IPS-11a (cell line): ENCODE data around the gene CALHM3.
"Not testable (repeated sequence)": the region's sequence is repeated elsewhere in the genome, so short reads cannot be mapped to it uniquely, and the experiment has no call there.

ENCODE experiments used
- H3K4me3 ChIP-seq: one replicate; pipeline ENCODE4 v1.5.1; 2013; ENCODE audit warnings: low read depth, low read length, control low read depth

Gene CALHM3

DNA sequence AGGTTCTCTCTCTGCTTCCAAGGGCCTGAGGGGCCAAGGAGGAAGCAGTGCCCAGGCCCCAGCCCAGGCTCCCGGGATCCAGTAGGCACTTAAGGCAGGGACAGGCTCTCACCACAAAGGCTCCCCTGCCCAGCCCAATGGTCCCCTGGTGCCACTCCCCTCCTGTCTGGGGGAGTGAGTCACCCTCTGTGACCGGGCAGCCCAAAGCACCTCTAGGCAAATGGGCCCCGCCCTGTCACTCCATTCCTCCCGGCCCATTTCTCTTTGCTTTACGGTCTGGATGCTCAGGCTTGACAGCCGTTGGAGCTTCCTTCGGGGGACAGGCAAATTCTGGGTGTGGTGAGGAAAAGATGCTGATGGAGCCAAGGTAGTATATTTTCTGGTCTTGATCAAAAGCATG is at the start of gene CALHM3:
CALHM3 (minus strand) TSS at position 106 of the 400 bp plus-strand sequence. CDS start 208 bp downstream, outside the sequence.
- no peak within 1 kb of the TSS for H3K4me3 ChIP-seq

- no peak overlapping the region for H3K4me3 ChIP-seq
Observed at GRCh38 chr10:103528549-103528948, 49.5 kb upstream of the CALHM3 start.

DNA sequence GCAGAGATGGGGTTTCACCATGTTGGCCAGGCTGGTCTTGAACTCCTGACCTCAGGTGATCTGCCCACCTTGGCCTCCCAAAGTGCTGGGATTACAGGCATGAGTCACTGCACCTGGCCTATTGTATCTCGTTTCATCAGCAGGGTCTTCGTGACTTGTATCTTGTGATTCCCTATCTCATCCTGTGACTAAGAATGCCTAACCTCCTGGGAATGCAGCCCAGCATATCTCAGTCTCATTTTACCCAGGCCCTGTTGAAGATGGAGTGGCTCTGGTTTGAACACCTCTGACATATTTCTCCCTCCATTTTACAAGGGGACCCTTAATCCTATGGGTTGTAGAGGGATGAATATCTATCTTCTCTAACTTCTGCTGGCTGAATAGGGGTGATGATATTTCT is 48.4 kb upstream of the CALHM3 start:
- H3K4me3 ChIP-seq = not testable (repeated sequence)

GRCh38 chr10:103525901-103526300 is 46.9 kb upstream of the CALHM3 start:
- no peak overlapping the region for H3K4me3 ChIP-seq

GRCh38 chr10:103523683-103524082 is 44.6 kb upstream of the CALHM3 start:
- H3K4me3 ChIP-seq = no peak overlapping the region

DNA sequence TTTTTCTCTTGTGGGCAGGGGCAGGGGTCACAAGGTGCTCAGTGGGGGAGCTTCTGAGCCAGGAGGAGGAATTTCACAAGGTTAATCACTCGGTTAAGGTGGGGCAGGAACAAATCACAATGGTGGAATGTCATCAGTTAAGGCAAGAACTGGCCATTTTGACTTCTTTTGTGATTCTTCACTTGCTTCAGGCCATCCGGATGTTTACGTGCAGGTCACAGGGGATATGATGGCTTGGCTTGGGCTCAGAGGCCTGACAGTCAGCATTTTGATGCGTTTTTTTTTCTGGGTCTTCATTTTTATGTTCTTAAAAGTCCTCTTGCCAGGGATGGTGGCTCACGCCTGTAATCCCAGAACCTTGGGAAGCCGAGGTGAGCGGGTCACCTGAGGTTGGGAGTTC is 43.0 kb upstream of the CALHM3 start:
- H3K4me3 ChIP-seq = not testable (repeated sequence)

GRCh38 chr10:103519798-103520197 is 40.8 kb upstream of the CALHM3 start:
- H3K4me3 ChIP-seq = no peak overlapping the region

DNA sequence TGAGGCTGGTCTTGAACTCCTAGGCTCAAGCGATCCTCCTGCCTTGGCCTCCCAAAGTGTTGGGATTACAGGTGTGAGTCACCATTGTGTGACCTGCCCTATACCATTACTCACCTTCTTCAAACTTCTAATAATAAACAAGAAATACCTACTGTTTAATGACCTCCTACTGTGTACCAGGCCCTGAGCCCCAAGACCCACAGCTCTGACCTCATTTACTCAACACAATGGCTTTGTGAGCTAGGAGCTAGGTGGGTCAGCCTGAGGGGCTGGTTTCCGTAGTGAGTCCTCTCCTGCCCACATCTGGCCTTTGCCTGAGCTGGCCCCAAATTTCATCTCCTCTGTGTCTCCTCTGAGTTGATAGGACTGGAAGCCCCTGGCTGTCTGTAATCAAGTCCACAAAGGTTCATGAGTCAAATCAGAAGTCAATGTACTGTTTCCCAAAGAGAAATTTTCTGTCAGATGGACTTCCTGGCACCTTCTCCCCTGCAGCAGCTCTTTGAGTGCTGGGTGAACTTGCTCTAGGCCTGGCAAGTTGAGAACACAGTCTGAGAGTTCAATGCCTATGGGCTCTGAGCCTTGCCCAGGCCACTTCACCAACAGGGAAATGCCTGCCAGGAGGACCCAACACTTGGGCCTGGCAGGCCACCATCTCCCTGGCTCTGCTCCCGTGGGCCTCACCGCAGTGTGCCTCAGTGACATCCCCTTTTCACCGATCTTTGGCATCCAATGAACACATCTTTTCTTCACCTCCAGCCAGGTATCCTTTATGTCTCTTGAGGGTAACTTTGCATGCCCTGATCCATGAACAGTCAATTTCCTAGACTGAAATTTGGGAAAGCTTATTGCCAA is 38.4 kb upstream of the CALHM3 start:
- H3K4me3 ChIP-seq = no peak overlapping the region

DNA sequence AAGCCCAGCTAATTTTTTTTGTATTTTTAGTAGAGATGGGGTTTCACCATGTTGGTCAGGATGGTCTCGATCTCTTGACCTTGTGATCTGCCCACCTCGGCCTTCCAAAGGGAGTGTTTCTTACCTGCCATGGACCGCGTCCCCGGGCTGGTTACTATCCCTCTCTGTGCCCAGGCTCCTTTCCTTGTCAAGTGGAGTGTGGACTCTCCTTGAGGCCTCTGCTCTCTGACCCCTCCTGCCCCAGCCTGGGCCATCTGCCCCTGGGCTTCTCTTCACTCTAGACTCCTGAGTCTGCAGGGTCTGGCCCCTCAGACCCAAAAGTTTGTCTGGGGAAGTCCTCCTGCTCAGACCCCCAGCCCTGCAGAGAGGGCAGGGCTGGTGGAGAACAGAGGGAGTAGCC is 35.2 kb upstream of the CALHM3 start:
- H3K4me3 ChIP-seq = no peak overlapping the region

- H3K4me3 ChIP-seq = no peak overlapping the region
Observed at GRCh38 chr10:103513380-103514060, 34.5 kb upstream of the CALHM3 start.

DNA sequence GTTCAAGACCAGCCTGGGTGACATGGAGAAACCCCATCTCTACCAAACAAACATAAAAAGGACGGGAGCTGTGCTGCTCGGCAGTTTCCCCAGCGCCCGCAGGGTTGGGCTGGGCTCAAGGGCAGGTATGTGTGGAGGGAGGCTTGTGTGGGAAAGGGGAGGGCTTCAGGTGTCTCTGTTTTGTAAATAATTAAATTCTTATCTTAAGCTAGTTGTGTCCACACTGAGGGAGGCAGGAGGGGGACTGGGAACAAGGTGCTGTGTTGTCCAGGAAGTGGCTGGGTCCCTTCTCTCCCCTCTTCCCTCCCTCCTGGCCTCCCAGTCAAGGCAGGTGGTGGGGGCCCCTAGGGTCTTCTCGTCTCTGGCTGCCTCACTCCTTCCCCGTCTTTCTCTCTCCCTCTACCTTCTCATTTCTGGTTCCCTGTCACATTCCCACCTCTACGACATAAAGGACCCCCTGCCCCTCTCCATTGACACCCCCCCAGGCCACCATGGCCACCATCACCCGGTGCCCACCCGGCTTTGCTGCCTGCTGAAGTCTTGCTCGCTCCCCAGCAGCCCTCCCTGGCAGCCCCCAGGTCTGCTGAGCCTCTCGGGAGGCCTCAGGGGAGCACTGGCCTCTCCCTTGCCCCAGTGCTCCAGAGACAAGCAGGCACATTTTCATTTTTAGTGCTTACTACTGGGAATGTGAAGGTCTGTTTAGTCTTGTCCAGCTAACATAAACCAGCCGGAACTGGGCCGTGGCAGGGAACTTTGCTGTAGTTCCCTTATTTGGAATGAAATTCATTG is 33.7 kb upstream of the CALHM3 start:
- no peak overlapping the region for H3K4me3 ChIP-seq

- H3K4me3 ChIP-seq = no peak overlapping the region
Observed at GRCh38 chr10:103512166-103512565, 33.1 kb upstream of the CALHM3 start.

DNA sequence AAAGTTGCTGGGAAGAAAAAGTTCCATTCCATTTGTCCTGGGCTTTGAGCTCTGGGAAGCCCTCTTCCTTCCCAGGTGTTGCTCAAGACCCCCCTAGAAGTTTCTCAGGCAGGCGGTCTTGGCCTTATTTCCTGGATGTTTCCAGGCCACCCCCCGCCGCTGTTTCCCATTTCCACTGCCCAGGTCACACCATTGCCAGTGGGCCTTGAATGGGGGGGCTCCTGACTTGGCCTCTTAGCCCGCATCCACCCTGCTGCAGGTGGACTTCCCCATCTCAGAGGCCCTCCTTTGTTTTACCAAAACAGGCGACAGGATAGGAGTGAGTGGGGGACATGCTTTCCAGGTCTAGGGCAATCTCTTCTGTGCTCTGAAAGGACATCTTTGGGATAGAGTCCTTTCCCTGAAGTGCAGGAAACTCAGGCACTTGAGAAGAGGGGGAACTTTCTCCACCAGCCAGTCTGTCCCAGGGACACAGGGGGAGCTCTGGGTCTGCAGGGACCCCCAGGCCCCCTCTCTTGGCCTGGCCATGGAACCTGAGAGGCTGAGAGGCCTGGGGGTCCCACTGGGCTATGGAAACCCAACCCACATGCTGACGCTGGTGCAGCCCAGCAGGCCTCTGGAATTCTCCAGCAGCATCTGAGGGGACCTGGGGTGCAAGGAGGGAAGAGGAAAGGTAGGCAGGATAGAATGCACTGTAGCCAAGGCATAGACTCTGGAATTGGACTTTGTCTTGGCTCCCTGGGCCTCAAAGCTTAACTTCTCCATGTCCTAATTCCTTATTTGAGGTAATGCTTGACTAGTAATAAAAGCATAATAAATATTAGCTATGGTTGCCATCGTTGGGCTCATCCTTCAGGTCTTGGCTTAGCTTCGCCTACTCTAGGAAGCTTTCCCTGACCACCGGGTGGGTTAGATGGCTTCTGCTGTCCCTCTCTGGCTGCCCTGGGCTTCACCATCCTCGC is 32.0 kb upstream of the CALHM3 start:
- no peak overlapping the region for H3K4me3 ChIP-seq

- H3K4me3 ChIP-seq = no peak overlapping the region
Observed at GRCh38 chr10:103510046-103510685, 31.1 kb upstream of the CALHM3 start.

- H3K4me3 ChIP-seq = no peak overlapping the region
Observed at GRCh38 chr10:103507235-103508191, 28.5 kb upstream of the CALHM3 start.

GRCh38 chr10:103506061-103506460 is 27.0 kb upstream of the CALHM3 start:
- H3K4me3 ChIP-seq = no peak overlapping the region

- no peak overlapping the region for H3K4me3 ChIP-seq
Observed at GRCh38 chr10:103504181-103504783, 25.2 kb upstream of the CALHM3 start.

- H3K4me3 ChIP-seq = not testable (repeated sequence)
Observed at GRCh38 chr10:103503777-103504176, 24.7 kb upstream of the CALHM3 start.
